Right lobe of liver (tissue), 4 donors: ENCODE measurements around the gene THOC7.

Experiments
- CTCF ChIP-seq, 4 donors: fragments of 200-600 bp in 3 of 4; fragments of 450-650 bp in 1 of 4; IDR thresholded peaks; one replicate each; pipeline versions ENCODE4 v1.5.1 to v1.8.0; 2016 to 2022; ENCODE audit warnings: antibody characterized with exemption in 4 of 4, mild to moderate bottlenecking in 2 of 4
- POLR2A ChIP-seq: fragments of 450-650 bp; IDR thresholded peaks from one replicate; pipeline ENCODE4 v1.6.1; 2017; ENCODE audit warnings: antibody characterized with exemption, mild to moderate bottlenecking
- donor health status: DM: no; HTN: no; CAD: no.
- donor health status: DM: no; HTN: no; CAD: no.
- donor health status: DM: no; HTN: yes; CAD: no.

GRCh38 chr3:63877737-63878393 is 14.3 kb upstream of the THOC7 start:
- TF ChIP-seq CTCF (IDR thresholded peaks at IDR 0.05) (no peak), POLR2A (no peak)
